ENCODE results near the gene MYO3B. TPM values are rescaled to one million over a fixed set of nuclear protein-coding genes. Genes with fewer than 3 reads are reported as not detected.
"Not testable (repeated sequence)": the region's sequence is repeated elsewhere in the genome, so short reads cannot be mapped to it uniquely, and the experiment has no call there.

The MYO3B gene
- total RNA-seq, 4 donors from 2014 or later = 0.09 to 9.1 TPM; not detected in 2

- no peaks in the 10 kb centered on the region for H3K27me3 ChIP-seq
- no peaks in the 10 kb centered on the region for H3K36me3 ChIP-seq
- H3K4me1 ChIP-seq = no peaks in the 10 kb centered on the region
- no peak for DNase-seq
- H3K27ac ChIP-seq = no peak overlapping the region
- H3K9me3 ChIP-seq = no peaks in the 10 kb centered on the region
- H3K4me3 ChIP-seq = no peak overlapping the region
- intact Hi-C loops (cut with DNase I; ENCODE audit: low total_unique reads) = no loop called here
- TF ChIP-seq POLR2A (IDR thresholded peaks at IDR 0.05) = no peak
- no peak for TF ChIP-seq CTCF (IDR thresholded peaks at IDR 0.05)
Observed at GRCh38 chr2:170533156-170533555, 355.2 kb downstream of the MYO3B start.

GRCh38 chr2:170535552-170535951 is 357.6 kb downstream of the MYO3B start:
- Histone ChIP-seq H3K9me3 (no peaks in the 10 kb centered on the region), H3K27me3 (no peaks in the 10 kb centered on the region), H3K36me3 (no peaks in the 10 kb centered on the region), H3K27ac (no peak overlapping the region), H3K4me3 (no peak overlapping the region), H3K4me1 (no peaks in the 10 kb centered on the region)
- intact Hi-C loops (cut with DNase I; ENCODE audit: low total_unique reads) = no loop called here
- no peak for DNase-seq
- TF ChIP-seq POLR2A (IDR thresholded peaks at IDR 0.05) (no peak), CTCF (IDR thresholded peaks at IDR 0.05) (no peak)

GRCh38 chr2:170544817-170545216 is 366.9 kb downstream of the MYO3B start:
- no peaks in the 10 kb centered on the region for H3K4me1 ChIP-seq
- no peak for DNase-seq
- H3K9me3 ChIP-seq = no peaks in the 10 kb centered on the region
- H3K27ac ChIP-seq = no peak overlapping the region
- TF ChIP-seq POLR2A (IDR thresholded peaks at IDR 0.05) (no peak), CTCF (IDR thresholded peaks at IDR 0.05) (no peak)
- intact Hi-C loops (cut with DNase I; ENCODE audit: low total_unique reads) = no loop called here
- H3K4me3 ChIP-seq = no peak overlapping the region
- no peaks in the 10 kb centered on the region for H3K36me3 ChIP-seq
- no peaks in the 10 kb centered on the region for H3K27me3 ChIP-seq

- TF ChIP-seq CTCF (IDR thresholded peaks at IDR 0.05) = no peak
- TF ChIP-seq POLR2A (IDR thresholded peaks at IDR 0.05) = no peak
- DNase-seq = no peak
- no peaks in the 10 kb centered on the region for H3K9me3 ChIP-seq
- no peaks in the 10 kb centered on the region for H3K4me1 ChIP-seq
- no peaks in the 10 kb centered on the region for H3K36me3 ChIP-seq
- H3K27me3 ChIP-seq = no peaks in the 10 kb centered on the region
- H3K4me3 ChIP-seq = no peak overlapping the region
- intact Hi-C loops (cut with DNase I; ENCODE audit: low total_unique reads) = no loop called here
- H3K27ac ChIP-seq = no peak overlapping the region
Observed at GRCh38 chr2:170548304-170548703, 370.4 kb downstream of the MYO3B start.

- peaks cover 0 to 4% of the 10 kb centered on the region in 2 donors for H3K4me1 ChIP-seq
- no peak for TF ChIP-seq POLR2A (IDR thresholded peaks at IDR 0.05)
- no peak for TF ChIP-seq CTCF (IDR thresholded peaks at IDR 0.05)
- no peak overlapping the region for H3K4me3 ChIP-seq
- no peaks in the 10 kb centered on the region for H3K27me3 ChIP-seq
- no peaks in the 10 kb centered on the region for H3K9me3 ChIP-seq
- DNase-seq = no peak
- no peaks in the 10 kb centered on the region for H3K36me3 ChIP-seq
- H3K27ac ChIP-seq = no peak overlapping the region
- intact Hi-C loops (cut with DNase I; ENCODE audit: low total_unique reads) = no loop called here
Observed at GRCh38 chr2:170550501-170550900, 372.6 kb downstream of the MYO3B start.

- DNase-seq; H3K27me3 ChIP-seq; H3K9me3 ChIP-seq; H3K4me1 ChIP-seq; H3K27ac ChIP-seq; intact Hi-C loops (cut with DNase I; ENCODE audit: low total_unique reads); H3K4me3 ChIP-seq; H3K36me3 ChIP-seq: not testable (repeated sequence)
Observed at GRCh38 chr2:170551899-170552298, 374.0 kb downstream of the MYO3B start.

Data from uterus (tissue), 4 donors.